Sigmoid colon (tissue), 4 donors: ENCODE results near the gene DPH5.

Experiments
- EP300 ChIP-seq, 4 donors: sonication (generic); formaldehyde crosslinking; IDR thresholded peaks; one replicate each; pipeline ENCODE4 v1.6.1; 2017; ENCODE audit warnings: antibody characterized with exemption in 4 of 4
- POLR2A ChIP-seq, 2 donors: fragments of 450-650 bp; IDR thresholded peaks; one replicate each; pipeline ENCODE4 v1.6.1; 2016; ENCODE audit warnings: antibody characterized with exemption in 2 of 2, mild to moderate bottlenecking in 2 of 2, moderate library complexity in 2 of 2
- POLR2AphosphoS5 ChIP-seq, 4 donors: sonication (generic); formaldehyde crosslinking; IDR thresholded peaks; one replicate each; pipeline ENCODE4 v1.6.1; 2017; ENCODE audit warnings: antibody characterized with exemption in 4 of 4
- TF ChIP-seq, protein P1 (sequence below), 4 experiments: fragments of 450-650 bp in 3 of 4; fragments of 200-600 bp in 1 of 4; IDR thresholded peaks; one replicate each; pipeline ENCODE4 v1.5.1; 2016 to 2019; ENCODE audit warnings: antibody characterized with exemption in 4 of 4, mild to moderate bottlenecking in 3 of 4, moderate library complexity in 2 of 4

DNA sequence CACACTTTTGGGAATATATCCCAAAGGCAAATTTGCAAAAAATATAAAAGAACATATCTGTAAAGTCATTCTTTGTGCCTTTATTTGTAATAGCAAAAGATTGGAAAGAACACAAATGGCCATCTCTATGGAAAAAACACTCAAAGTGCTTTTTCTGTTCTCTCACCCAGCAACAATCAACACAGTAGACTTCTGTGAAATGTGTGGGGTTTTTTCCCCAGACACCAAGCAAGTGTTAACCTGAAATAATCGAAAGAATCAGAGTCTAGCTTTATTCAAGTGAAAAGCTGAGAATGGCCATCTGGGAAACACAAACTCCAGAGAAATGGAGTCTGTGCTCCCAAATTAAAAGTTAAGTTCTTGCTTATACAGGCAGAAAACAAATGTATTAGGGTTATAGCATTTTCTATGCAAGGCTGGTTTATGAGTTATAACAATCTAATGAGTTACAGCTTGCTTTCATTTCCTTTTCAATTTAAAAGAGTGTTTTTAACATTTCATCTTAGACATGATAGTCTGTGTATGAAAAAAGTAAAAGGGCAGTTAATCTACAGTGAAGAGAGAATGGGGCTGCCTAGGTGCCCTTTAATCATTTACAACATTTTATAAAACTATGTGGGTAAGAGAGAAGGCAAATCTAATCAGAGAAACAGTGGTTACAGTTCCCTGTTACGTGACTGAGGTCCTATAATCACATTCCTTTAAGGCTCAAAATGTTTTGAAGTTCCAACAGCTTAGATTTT, 83.1 kb downstream of the DPH5 start:
- TF ChIP-seq POLR2A (IDR thresholded peaks at IDR 0.05) (no peak), POLR2AphosphoS5 (IDR thresholded peaks at IDR 0.05) (no peak), EP300 (IDR thresholded peaks at IDR 0.05) (no peak)
- TF ChIP-seq, protein P1, sequence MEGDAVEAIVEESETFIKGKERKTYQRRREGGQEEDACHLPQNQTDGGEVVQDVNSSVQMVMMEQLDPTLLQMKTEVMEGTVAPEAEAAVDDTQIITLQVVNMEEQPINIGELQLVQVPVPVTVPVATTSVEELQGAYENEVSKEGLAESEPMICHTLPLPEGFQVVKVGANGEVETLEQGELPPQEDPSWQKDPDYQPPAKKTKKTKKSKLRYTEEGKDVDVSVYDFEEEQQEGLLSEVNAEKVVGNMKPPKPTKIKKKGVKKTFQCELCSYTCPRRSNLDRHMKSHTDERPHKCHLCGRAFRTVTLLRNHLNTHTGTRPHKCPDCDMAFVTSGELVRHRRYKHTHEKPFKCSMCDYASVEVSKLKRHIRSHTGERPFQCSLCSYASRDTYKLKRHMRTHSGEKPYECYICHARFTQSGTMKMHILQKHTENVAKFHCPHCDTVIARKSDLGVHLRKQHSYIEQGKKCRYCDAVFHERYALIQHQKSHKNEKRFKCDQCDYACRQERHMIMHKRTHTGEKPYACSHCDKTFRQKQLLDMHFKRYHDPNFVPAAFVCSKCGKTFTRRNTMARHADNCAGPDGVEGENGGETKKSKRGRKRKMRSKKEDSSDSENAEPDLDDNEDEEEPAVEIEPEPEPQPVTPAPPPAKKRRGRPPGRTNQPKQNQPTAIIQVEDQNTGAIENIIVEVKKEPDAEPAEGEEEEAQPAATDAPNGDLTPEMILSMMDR (IDR thresholded peaks at IDR 0.05): no peak
